Choroid plexus epithelial cell (primary cell): ENCODE data around the gene DLGAP1.
A peak's percentile ranks its signal among the peaks of the same experiment; 100 is the strongest.

Source experiments
- DNase-seq: peaks from one replicate; pipeline ENCODE4 v3.0.0-alpha.2; 2010; ENCODE audit warnings: low read depth
- H3K4me3 ChIP-seq: 2 replicates; pipeline ENCODE4 v1.5.1; 2011; ENCODE audit warnings: low read depth, mild to moderate bottlenecking, control low read depth, low read length, moderate library complexity
- CTCF ChIP-seq: conservative IDR thresholded peaks from 2 replicates; pipeline ENCODE4 v1.5.1; 2011; ENCODE audit warnings: low read depth, mild to moderate bottlenecking, control low read depth, inconsistent platforms, low read length, moderate library complexity

The DLGAP1 gene

GRCh38 chr18:3510024-3510423 lies 945.1 kb downstream of the DLGAP1 start:
- H3K4me3 ChIP-seq = no peak overlapping the region
- no peak for DNase-seq
- TF ChIP-seq CTCF = no peak

DNA sequence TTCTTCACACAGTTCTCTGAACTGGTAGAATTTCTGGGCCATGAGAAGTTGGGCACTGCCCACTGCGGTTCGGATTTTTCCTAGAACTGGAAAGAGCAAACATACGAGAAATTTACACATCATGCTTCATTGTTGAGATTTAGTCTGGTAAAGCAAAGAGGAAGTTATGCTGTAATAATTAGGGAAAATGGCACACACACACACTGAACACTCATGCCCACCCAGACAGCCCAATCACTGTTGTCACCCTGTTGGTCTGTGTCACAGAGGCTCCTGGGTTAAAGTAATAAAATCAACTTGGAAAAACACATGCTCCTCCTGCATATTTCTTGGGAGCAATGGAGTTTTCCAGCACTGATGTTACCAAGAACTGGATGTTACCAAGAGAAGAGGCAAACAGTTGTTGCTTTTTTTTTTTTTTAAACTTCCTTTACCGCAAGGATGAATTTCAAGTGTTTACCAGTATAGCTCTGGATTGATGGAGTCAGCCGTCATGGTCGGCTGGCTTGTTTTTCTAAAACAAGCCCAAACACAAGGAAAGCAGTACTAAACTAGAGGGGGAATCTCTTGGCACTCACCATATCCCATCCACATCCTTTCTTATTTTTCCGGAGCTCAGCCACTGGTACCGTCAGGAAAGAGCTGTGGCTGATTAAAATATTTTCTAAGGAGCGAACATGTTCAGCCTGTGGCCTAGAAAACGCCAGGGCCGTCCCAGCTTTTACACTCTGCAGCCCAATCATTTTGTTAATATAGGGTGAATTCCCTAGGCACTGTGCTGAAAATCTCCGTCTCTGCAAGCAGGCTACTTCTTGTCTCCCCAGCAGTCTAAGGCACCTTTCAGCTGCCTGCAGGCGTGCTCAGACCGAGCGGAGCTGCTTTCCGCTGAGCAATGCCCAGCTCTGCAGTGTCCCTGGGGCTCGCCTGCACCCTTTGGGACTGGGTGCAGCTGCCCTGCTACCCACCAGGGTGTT lies 946.2 kb downstream of the DLGAP1 start:
- TF ChIP-seq CTCF = no peak
- H3K4me3 ChIP-seq = no peak overlapping the region
- no peak for DNase-seq

DNA sequence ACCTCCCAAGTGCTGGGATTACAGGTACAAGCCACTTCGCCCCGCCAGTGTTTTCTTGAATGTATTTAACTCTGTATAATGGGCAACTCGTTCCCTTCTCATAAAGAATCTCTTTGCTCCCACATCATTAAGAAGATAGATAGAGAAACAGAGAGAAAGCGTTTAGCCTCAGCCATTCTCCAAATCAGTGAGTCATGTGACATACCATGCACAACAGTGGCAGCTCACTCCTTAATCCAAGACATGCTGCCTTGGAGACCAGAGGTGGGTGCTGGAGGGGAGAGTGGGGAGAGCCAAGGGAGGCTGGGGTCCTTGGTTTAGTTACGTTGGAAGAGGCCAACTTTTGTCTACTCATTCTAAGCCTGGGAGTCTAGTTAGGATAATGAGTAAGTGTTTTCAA lies 950.5 kb downstream of the DLGAP1 start:
- no peak for DNase-seq
- TF ChIP-seq CTCF = no peak
- no peak overlapping the region for H3K4me3 ChIP-seq

DNA sequence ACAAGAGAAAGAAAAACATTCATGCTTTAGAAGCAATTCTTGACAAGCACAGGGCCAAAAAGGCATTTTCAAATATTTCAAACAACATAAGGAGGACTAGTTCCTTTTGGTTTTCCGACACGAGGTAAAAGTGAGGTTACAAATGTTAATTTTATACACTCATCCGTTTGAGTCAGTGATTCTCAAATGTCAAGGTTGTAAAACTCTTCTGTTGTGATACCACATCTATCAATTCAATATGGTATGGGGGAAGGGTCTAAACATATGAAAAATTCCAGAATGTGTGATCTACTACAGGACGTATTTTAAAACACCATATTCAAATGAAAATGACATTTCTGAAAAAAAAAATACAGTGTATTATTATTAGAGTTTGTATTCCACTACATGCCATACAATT lies 952.5 kb downstream of the DLGAP1 start:
- no peak for TF ChIP-seq CTCF
- H3K4me3 ChIP-seq = no peak overlapping the region
- no peak for DNase-seq

DNA sequence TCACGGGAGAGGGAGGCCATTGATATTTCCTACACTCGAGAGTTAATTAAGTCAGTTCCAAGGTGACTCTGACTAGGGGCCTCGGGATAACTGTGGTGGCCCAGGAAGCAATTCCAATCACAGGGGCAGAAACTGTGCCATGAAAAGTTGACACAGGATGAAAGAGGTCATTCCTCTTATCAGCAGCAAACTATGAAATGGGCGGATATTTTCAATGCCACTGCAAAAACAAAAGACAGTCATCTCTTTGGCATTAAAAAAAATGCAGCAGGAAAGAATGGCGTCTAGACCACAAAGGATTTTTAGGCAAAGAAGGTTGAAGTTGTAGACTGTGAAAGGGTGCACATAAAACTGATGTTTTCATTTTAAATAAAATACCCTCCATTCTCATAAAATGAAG lies 955.1 kb downstream of the DLGAP1 start:
- no peak for DNase-seq
- no peak for TF ChIP-seq CTCF
- no peak overlapping the region for H3K4me3 ChIP-seq

DNA sequence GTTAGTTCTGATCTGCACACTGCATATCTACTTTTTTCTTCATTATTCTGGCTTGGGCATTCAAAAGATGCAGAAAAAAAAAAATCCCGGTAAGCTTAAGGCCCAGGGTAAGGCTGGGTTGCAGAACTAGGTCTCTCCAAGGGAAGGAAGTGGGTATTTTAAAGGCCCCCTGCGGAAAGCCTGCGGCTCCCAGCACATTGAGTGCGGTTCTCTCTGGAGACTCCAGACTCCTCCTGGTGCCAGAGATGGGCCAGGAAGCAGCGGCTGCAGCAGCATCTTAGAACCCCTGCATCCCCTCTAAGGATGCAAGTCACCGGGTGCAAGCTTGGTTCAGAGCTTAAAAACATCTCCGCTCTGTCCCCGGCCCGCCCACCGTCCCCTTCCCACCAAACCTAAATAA lies 955.6 kb downstream of the DLGAP1 start:
- peak overlapping the region; percentile 54 for H3K4me3 ChIP-seq
- TF ChIP-seq CTCF = peak; percentile 30
- DNase-seq = peak; percentile 20
